GM12891 (cell line): ENCODE data around the gene SLC39A6.
A peak's percentile ranks its signal among the peaks of the same experiment; 100 is the strongest.
"Not testable (repeated sequence)": the region's sequence is repeated elsewhere in the genome, so short reads cannot be mapped to it uniquely, and the experiment has no call there.

Experiments
- DNase-seq: peaks from one replicate; pipeline ENCODE4 v3.0.0; 2011; ENCODE audit warnings: low spot score; ENCODE audit not compliant: insufficient read length
- FAIRE-seq: peaks from 2 replicates; lab custom pipeline; 2011; peaks lifted over from hg19 to GRCh38; lab: Jason Lieb, UNC
- PAX5 ChIP-seq: IDR thresholded peaks from 2 replicates; pipeline ENCODE4 v1.6.1; 2011; ENCODE audit warnings: low read length, moderate library complexity, mild to moderate bottlenecking; ENCODE audit not compliant: insufficient read depth, severe bottlenecking
- POLR2A ChIP-seq: IDR thresholded peaks from 2 replicates; pipeline ENCODE4 v1.6.1; 2011; ENCODE audit warnings: low read depth, low read length, control low read depth
- POLR2AphosphoS5 ChIP-seq: IDR thresholded peaks from 2 replicates; pipeline ENCODE4 v1.6.1; 2011; ENCODE audit warnings: low read depth, low read length, control low read depth
- POU2F2 ChIP-seq: IDR thresholded peaks from 2 replicates; pipeline ENCODE4 v1.6.1; 2011; ENCODE audit warnings: low read depth, mild to moderate bottlenecking, control low read depth, low read length, moderate library complexity
- SPI1 ChIP-seq: IDR thresholded peaks from 2 replicates; pipeline ENCODE4 v1.6.1; 2011; ENCODE audit warnings: low read depth, low read length, control low read depth
- TAF1 ChIP-seq: IDR thresholded peaks from 2 replicates; pipeline ENCODE4 v1.6.1; 2011; ENCODE audit warnings: low read depth, low read length, control low read depth

Gene SLC39A6

DNA sequence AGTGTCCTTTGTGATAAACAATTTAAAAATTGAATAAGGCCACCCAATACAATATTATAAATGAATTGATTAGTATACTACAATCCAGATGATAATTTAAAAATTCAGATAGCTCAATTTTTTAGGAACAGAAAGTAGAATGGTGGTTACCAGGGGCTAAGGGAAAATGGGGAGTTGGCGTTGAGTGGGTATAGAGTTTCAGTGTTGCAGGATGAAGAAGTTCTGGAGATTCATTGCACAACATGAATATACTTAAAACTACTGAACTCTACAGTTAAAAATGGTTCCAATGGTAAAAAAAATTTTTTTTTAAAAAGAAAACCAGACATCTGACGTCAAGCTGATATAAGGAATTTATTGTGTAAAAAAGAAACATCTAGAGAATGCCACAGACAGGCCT lies 20.9 kb downstream of the SLC39A6 start:
- DNase-seq (no peak), FAIRE-seq (no peak)
- TF ChIP-seq TAF1 (no peak), SPI1 (no peak), POLR2A (no peak), POLR2AphosphoS5 (no peak), PAX5 (no peak), POU2F2 (no peak)

DNA sequence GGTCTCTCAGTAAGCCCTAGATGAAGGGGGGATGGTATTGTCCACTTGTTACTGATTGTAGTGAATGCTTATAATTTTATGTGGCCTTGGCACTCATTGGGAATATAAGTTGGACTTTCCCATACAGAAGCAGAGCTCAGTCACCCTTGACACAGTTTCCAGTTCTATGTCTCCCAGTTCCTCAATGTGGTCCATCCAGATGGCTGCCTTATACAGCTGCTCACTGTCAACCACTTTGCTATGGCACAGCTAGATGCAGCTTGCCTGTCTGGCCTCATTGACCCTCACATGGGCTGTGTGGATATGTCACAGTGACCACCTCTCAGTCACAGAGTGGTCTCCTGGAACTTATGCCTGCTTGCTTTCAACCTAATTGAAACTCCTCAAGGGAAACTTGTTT lies 21.7 kb downstream of the SLC39A6 start:
- FAIRE-seq (peak; percentile 82), DNase-seq (no peak)

DNA sequence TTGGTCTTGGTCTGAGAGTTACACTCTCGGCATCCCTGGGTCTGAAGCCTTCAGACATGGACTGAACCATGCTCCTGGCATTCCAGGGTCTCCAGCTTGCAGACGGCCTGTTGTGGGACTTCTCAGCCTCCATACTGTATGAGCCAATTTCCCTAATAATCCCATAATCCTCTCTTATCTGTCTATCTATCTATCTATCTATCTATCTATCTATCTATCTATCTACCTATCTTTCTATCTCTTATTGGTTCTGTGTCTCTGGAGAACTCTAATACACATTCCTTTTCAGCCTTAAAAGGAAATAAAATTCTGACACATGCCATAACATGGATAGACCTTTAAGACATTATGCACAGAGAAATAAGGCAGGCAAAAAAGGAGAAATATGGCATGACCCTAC lies 24.4 kb downstream of the SLC39A6 start:
- FAIRE-seq (no peak), DNase-seq (no peak)
- TF ChIP-seq POLR2A (no peak), PAX5 (no peak), TAF1 (no peak), SPI1 (no peak), POU2F2 (no peak), POLR2AphosphoS5 (no peak)

More for the DNA sequence above, 21.7 kb downstream of the SLC39A6 start:
- peak; percentile 67; the same call in 1 of the 2 replicates for TF ChIP-seq SPI1
- no peak for TF ChIP-seq PAX5

DNA sequence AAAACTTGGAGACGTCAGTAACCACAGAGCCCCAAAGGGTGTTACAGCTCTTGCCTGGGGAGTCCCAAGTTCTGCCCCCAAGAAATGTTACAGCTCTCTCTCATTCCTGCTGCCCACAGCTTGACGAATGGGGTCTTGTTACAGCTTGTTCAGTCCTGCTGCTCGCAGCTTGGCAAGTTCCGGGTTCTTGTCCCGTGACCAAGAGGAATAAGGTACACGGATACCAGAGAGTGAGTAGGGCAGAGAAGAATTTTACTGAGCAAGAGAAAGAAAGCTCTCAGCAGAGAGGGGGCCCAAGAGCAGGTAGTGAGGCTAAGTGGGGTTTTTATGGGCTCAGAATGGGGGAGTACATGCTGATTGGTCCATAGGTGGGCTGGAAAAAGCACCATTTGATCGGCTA lies 27.2 kb downstream of the SLC39A6 start:
- FAIRE-seq = no peak
- no peak for DNase-seq
- no peak for TF ChIP-seq POLR2A
- TF ChIP-seq SPI1 = no peak
- no peak for TF ChIP-seq TAF1
- TF ChIP-seq PAX5 = no peak
- no peak for TF ChIP-seq POLR2AphosphoS5
- TF ChIP-seq POU2F2 = no peak

DNA sequence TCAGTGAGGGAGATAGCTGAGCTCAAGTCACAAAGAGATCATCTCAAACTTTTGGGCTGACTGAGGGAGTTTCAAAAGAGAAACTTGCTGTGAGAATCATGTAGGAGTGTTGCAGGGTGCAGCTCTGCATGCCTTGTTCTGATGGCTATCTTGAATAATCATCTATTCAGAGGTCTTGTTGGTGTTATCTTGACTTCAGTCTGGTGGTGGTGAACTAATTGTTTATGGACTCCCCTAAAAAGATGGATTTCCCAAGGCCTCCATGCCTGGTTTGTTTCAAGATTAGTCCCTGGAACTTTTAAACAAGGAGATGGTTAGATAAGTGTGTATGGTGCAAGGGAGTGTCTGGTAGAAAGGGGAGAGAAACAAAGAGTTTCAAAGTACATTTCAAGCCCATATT lies 29.8 kb downstream of the SLC39A6 start:
- DNase-seq (no peak), FAIRE-seq (no peak)
- TF ChIP-seq SPI1 = no peak
- TF ChIP-seq TAF1 = no peak
- no peak for TF ChIP-seq POLR2A
- TF ChIP-seq POLR2AphosphoS5 = no peak
- no peak for TF ChIP-seq POU2F2
- TF ChIP-seq PAX5 = no peak

DNA sequence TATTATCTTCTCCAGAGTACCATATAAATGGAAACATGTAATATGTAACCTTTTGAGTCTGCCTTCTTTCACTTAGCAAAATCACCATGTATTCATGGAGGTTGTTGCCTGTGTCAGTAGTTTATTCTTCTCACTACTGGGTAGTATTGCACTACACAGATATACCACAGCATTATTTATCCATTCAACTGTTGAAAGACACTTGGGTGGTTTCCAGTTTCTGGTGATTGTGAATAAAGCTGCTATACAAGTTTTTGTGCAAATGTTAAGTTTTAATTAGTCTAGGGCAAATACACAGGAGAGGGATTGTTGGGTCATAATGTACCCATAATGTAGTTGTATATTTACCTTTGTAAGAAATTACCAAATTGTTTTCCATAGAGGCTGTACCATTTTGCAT lies 32.2 kb downstream of the SLC39A6 start:
- TF ChIP-seq PAX5 (no peak), TAF1 (no peak), SPI1 (no peak), POLR2A (no peak), POU2F2 (no peak), POLR2AphosphoS5 (no peak)
- FAIRE-seq = no peak
- DNase-seq = no peak

DNA sequence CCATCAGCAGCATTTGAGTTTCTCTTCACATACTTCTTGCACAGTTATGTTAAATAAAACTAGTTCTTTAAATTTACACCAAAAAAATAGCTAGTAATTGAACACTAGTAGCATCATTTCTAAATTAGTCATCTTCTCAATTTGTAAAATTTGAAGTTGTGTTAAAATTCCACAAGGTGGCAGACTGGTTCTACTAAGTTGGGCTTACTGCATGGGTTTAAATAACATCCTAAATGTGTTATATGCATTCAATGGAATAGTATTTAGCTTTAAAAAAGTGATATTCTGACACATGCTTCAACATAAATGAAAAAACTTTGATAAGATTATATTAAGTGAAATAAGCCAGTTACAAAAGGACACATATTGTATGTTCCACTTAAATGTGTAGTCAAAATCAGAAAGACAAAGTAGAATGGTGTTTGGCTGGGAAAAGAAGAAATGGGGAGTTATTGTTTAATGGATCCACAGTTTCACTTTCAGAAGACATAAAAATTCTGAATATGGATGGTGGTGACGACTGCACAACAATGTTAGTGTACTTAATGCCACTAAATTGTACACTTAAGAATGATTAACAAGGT lies 33.1 kb downstream of the SLC39A6 start:
- DNase-seq (no peak), FAIRE-seq (peak; percentile 40)

DNA sequence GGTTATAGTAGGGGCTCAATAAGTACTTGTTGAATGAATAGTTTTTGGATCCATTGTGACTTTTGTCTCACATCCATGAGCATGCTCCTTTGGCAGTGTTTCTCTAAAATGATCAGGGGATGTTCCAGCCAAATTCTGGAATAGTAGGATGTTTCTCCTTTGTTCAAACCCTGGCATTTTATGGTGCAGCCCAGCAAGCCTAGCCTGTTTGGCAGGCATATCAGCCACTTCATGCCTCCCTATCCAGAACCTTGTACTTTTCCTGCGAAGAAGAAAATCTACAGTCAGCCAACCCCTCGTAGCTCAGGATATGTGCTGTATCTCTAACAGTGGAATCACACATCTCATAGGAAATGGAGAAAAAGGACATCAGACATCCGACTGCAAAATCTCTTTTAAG lies 34.7 kb downstream of the SLC39A6 start:
- FAIRE-seq (no peak), DNase-seq (no peak)
- no peak for TF ChIP-seq TAF1
- TF ChIP-seq PAX5 = no peak
- no peak for TF ChIP-seq POLR2A
- TF ChIP-seq POLR2AphosphoS5 = no peak
- TF ChIP-seq SPI1 = no peak
- TF ChIP-seq POU2F2 = no peak

More for the DNA sequence above, 33.1 kb downstream of the SLC39A6 start:
- no peak for TF ChIP-seq PAX5
- no peak for TF ChIP-seq POU2F2
- no peak for TF ChIP-seq SPI1

DNA sequence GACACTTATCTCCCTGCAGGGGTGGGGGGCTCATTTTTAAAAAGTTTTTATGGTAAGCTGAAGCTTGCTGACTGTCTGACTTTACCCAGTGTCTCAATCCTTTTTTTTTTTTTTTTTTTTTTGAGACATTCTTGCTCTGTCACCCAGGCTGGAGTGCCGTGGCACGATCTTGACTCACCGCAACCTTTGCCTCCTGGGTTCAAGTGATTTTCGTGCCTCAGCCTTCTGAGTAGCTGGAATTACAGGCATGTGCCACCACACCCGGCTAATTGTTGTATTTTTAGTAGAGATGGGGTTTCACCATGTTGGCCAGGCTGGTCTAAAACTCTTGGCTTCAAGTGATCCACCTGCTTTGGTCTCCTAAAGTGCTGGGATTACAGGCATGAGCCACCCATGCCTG lies 37.0 kb downstream of the SLC39A6 start:
- DNase-seq, FAIRE-seq: not testable (repeated sequence)

DNA sequence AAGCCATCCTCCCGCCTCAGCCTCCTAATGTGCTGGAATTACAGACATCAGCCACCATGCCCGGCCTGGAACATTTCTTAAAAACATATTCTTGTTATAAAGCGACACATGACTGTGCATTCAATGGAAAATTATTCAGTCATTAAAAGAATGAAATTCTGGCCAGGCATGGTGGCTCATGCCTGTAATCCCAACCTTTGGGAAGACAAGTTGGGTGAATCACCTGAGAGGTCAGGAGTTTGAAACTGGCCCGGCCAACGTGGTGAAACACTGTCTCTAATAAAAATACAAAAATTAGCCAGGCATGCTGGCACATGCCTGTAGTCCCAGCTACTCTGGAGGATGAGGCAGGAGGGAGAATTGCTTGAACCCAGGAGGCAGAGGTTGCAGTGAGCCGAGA lies 40.1 kb downstream of the SLC39A6 start:
- TF ChIP-seq POLR2AphosphoS5 (no peak), POLR2A (no peak)
- FAIRE-seq = no peak
- no peak for DNase-seq

DNA sequence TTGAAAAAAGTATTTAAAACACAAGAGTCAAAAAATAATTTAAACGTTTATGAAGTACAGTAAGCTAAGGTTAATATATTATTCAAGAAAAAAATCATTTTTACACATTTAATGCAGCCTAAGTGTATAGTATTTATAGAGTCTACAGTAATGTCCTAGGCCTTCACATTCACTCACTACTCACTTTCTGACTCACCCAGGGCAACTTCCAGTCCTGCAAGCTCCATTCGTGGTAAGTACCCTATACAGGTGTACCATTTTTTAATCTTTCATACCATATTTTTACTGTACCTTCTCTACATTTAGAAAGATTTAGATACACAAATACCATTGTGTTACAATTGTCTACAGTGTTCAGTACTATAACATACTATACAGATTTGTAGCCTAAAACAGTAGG lies 40.9 kb downstream of the SLC39A6 start:
- no peak for TF ChIP-seq POU2F2
- TF ChIP-seq POLR2AphosphoS5 = no peak
- no peak for TF ChIP-seq SPI1
- TF ChIP-seq POLR2A = no peak
- TF ChIP-seq PAX5 = no peak
- DNase-seq (no peak), FAIRE-seq (no peak)

DNA sequence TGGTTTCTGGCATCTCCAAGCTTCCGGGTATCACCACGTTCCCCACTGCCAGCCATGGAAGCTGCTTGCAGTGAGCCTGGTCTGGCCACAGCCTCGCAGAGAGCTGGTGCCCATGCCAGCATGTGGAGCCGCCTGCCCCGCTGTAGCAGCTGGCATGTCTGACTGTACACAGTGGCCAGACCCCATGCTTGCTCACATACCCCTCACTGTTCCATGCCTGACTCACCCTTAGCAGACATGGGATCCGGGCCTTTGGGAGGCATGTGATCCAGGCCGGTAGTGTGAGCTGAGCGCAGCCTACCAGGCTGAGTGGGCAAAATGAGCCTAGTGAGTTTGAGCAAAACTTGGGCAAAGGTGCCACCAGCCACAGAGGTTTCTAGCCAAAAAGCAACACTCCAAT lies 43.0 kb downstream of the SLC39A6 start:
- TF ChIP-seq POLR2AphosphoS5 = no peak
- FAIRE-seq (no peak), DNase-seq (no peak)
